Smooth muscle cell (in vitro differentiated cells): ENCODE data around the gene PLPP3. TPM values are rescaled to one million over a fixed set of nuclear protein-coding genes. Genes with fewer than 3 reads are reported as not detected.

Source experiments
- DNase-seq: peaks from one replicate; lab custom pipeline; 2025; ENCODE audit not compliant: unreplicated experiment; lab: John Stamatoyannopoulos, UW
- H2AFZ ChIP-seq: fragments of 200-600 bp; sonication (generic); 2 replicates; pipeline ENCODE4 v1.6.0; 2016; ENCODE audit warnings: antibody characterized with exemption, low read depth, mild to moderate bottlenecking
- H3F3A ChIP-seq: fragments of 200-600 bp; sonication (generic); 2 replicates; pipeline ENCODE4 v1.6.0; 2017; ENCODE audit warnings: antibody characterized with exemption, low read depth
- H3K27ac ChIP-seq: fragments of 200-600 bp; sonication (generic); 2 replicates; pipeline ENCODE4 v1.5.1; 2016; ENCODE audit warnings: low read depth, mild to moderate bottlenecking
- H3K27me3 ChIP-seq: fragments of 200-600 bp; sonication (generic); 2 replicates; pipeline ENCODE4 v1.6.1; 2016; ENCODE audit warnings: low read depth, mild to moderate bottlenecking
- H3K36me3 ChIP-seq: fragments of 200-600 bp; sonication (generic); 2 replicates; pipeline ENCODE4 v1.5.1; 2016; ENCODE audit warnings: low read depth
- H3K4me1 ChIP-seq: fragments of 200-600 bp; sonication (generic); 2 replicates; pipeline ENCODE4 v1.5.1; 2016; ENCODE audit warnings: low read depth
- H3K4me2 ChIP-seq: fragments of 200-600 bp; sonication (generic); 2 replicates; pipeline ENCODE4 v1.6.0; 2016; ENCODE audit warnings: mild to moderate bottlenecking
- H3K4me3 ChIP-seq: fragments of 200-600 bp; sonication (generic); 2 replicates; pipeline ENCODE4 v1.5.1; 2016; ENCODE audit warnings: mild to moderate bottlenecking
- H3K79me2 ChIP-seq: fragments of 200-600 bp; sonication (generic); 2 replicates; pipeline ENCODE4 v1.6.0; 2016; ENCODE audit warnings: low read depth, mild to moderate bottlenecking
- H3K9ac ChIP-seq: fragments of 200-600 bp; sonication (generic); 2 replicates; pipeline ENCODE4 v1.6.0; 2016; ENCODE audit warnings: low read depth
- H3K9me3 ChIP-seq: fragments of 200-600 bp; sonication (generic); replicated peaks from 2 replicates; pipeline ENCODE4 v1.5.1; 2016; ENCODE audit warnings: low read depth
- H4K20me1 ChIP-seq: fragments of 200-600 bp; sonication (generic); 2 replicates; pipeline ENCODE4 v1.6.0; 2016; ENCODE audit warnings: low read depth
- WGBS: methylation state at CpG from one replicate; pipeline ENCODE4 v1.1.7; 2016; ENCODE audit warnings: low lambda C conversion rate; 5-methylcytosine and 5-hydroxymethylcytosine counted together
- polyA plus RNA-seq: library from polyadenylated mRNA; unstranded; fragments of >200 nt; fragmentation: Nextera tagmentation; extraction: Ambion mirVana; gene quantifications from 2 replicates; pipeline ENCODE4 v1.2.1, GENCODE V29; 2016
- total RNA-seq: library from RNA; depleted of rRNA; stranded (reverse); fragments of >200 nt; gene quantifications from 2 replicates; pipeline ENCODE4 v1.2.3, GENCODE V29; 2014
- TF ChIP-seq, protein P1 (sequence below): fragments of 200-600 bp; sonication (generic); IDR thresholded peaks from 2 replicates; pipeline ENCODE4 v1.5.1; 2017; ENCODE audit warnings: borderline replicate concordance, mild to moderate bottlenecking, antibody characterized with exemption; ENCODE audit not compliant: insufficient read depth, poor library complexity, severe bottlenecking

Gene PLPP3
- total and polyA plus RNA-seq, 2 experiments from 2014 or later: 56.9 to 81.5 TPM

DNA sequence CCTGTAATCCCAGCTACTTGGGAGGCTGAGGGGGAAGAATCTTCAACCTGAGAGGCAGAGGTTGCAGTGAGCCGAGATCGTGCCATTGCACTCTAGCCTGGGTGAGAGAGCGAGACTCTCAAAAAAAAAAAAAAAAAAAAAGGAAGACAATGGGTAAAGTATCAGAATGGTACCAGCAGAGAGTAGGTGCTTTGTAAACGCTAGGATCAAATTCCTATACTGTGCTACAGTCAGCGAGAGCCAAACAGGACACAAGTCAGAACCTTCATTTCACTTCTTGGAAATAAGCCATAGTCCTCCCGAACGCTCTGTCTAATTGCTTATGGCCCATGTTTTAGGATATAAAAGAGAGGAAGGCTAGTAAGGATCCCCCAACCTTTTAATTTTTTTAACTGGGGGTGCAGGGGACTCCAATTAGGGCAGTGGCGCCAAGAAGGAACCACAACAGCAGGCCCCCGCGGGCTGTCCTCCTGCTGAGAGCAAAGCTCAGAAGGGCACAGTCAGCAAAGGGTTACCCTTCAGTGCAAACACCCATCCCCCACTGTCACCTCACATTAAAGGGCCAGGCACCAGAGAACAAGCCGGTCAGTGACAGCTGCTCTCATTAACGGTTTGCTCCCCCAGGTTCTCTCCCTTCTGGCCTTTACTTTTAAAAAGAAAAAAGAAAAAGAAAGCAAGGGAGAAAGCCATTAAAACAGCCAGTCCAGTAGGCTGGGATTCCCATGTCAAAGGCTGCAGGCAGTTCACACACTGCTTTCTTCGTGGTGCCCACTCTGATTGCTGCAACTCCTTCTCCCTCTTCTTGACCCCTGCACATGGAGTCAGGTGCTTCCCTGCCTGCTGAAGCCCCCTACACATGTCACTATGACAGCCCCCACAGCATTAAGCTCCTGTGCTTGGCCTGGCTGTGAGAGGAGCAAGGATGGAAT is 69.4 kb downstream of the PLPP3 start:
- no peak overlapping the region for H3K4me3 ChIP-seq
- peaks cover 25% of the 10 kb centered on the region for H3K79me2 ChIP-seq
- H3F3A ChIP-seq: peaks cover 3% of the 10 kb centered on the region
- TF ChIP-seq, protein P1, sequence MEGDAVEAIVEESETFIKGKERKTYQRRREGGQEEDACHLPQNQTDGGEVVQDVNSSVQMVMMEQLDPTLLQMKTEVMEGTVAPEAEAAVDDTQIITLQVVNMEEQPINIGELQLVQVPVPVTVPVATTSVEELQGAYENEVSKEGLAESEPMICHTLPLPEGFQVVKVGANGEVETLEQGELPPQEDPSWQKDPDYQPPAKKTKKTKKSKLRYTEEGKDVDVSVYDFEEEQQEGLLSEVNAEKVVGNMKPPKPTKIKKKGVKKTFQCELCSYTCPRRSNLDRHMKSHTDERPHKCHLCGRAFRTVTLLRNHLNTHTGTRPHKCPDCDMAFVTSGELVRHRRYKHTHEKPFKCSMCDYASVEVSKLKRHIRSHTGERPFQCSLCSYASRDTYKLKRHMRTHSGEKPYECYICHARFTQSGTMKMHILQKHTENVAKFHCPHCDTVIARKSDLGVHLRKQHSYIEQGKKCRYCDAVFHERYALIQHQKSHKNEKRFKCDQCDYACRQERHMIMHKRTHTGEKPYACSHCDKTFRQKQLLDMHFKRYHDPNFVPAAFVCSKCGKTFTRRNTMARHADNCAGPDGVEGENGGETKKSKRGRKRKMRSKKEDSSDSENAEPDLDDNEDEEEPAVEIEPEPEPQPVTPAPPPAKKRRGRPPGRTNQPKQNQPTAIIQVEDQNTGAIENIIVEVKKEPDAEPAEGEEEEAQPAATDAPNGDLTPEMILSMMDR: no peak
- 74% methylated on average over 13 of the region's 13 CpGs for WGBS
- no peaks in the 10 kb centered on the region for H3K9me3 ChIP-seq
- H3K36me3 ChIP-seq: peaks cover 3% of the 10 kb centered on the region
- no peak overlapping the region for H3K27ac ChIP-seq
- no peaks in the 10 kb centered on the region for H3K27me3 ChIP-seq
- peaks cover 24% of the 10 kb centered on the region for H3K4me1 ChIP-seq
- peaks cover 50% of the 10 kb centered on the region for H4K20me1 ChIP-seq
- no peak overlapping the region for H2AFZ ChIP-seq
- no peak for DNase-seq
- H3K4me2 ChIP-seq: no peak overlapping the region
- no peak overlapping the region for H3K9ac ChIP-seq

DNA sequence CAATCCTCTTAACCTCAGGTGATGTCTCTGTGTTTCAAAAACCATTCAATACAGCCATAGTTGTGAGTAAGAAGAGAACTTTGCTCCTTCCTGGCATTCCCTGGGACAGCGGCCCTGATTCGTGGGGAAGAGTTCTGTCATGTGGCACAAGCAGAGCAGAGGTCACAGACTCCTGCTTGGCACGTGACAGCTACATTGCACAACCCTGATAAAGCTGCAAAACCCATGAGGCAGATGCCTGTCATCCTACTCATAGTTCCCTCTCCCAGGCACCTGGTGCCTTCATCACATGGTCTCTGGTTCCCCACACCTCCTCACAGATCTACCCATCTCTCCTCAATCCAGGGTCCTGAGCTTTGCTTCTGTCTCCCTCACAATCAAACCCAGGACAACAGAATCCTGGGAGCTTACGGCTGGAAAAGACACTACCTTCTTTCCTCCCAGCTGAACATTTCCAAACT is 70.8 kb downstream of the PLPP3 start:
- TF ChIP-seq, protein P1: no peak
- Histone ChIP-seq H3K27me3 (no peaks in the 10 kb centered on the region), H3K4me2 (no peak overlapping the region), H3K9ac (no peak overlapping the region), H2AFZ (no peak overlapping the region), H3F3A (peaks cover 3% of the 10 kb centered on the region), H3K4me3 (no peak overlapping the region), H3K27ac (peak overlapping the region; percentile 79), H3K4me1 (peaks cover 24% of the 10 kb centered on the region), H4K20me1 (peaks cover 52% of the 10 kb centered on the region), H3K36me3 (peaks cover 7% of the 10 kb centered on the region), H3K79me2 (peaks cover 27% of the 10 kb centered on the region), H3K9me3 (no peaks in the 10 kb centered on the region)
- DNase-seq: no peak
- 61% methylated on average over 4 of the region's 4 CpGs for WGBS

DNA sequence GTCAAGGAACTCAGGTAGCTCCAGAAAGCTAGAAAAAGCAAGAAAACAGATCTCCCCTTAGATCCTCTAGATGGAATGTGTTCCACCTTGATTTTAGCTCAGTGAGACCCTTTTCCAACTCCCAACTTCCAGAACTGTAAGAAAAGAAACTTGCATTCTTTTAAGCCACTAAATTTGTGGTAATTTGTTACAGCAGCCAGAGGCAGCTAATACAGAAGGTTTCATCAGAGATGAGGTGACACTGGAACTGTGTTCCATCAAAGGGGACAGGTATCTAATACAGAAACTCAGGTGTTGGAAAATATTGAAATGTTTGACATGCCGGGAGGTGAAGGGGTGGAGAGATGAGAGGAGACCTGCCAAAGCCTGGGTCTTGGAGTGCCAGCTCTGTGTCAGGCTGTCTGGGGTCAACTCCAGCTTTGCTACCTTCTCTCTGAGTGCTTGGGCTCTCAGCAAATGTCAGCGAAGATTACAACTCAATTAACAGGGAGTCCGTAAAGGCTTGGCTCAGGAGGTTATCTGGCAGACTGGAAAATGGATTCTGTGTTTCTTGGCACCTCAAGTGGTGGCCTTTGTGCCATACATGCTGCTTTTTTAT is 71.3 kb downstream of the PLPP3 start:
- Histone ChIP-seq H3K9me3 (no peaks in the 10 kb centered on the region), H4K20me1 (peaks cover 52% of the 10 kb centered on the region), H3K36me3 (peaks cover 7% of the 10 kb centered on the region), H3F3A (peaks cover 3% of the 10 kb centered on the region), H3K27me3 (no peaks in the 10 kb centered on the region), H3K4me2 (no peak overlapping the region), H3K4me1 (peaks cover 24% of the 10 kb centered on the region), H3K27ac (peak overlapping the region; percentile 79), H3K4me3 (no peak overlapping the region), H3K9ac (no peak overlapping the region), H3K79me2 (peaks cover 25% of the 10 kb centered on the region), H2AFZ (no peak overlapping the region)
- no peak for DNase-seq
- 82% methylated on average over 3 of the region's 3 CpGs for WGBS
- TF ChIP-seq, protein P1: no peak
